GM21515 (cell line): ENCODE measurements around the gene PCDHA8.
"Not testable (repeated sequence)": the region's sequence is repeated elsewhere in the genome, so short reads cannot be mapped to it uniquely, and the experiment has no call there.

Source experiments
- ATAC-seq: cut with Tn5 transposase; IDR thresholded peaks from one replicate; pipeline ENCODE4 v1.9.1; 2021; ENCODE audit not compliant: unreplicated experiment

PCDHA8 gene

DNA sequence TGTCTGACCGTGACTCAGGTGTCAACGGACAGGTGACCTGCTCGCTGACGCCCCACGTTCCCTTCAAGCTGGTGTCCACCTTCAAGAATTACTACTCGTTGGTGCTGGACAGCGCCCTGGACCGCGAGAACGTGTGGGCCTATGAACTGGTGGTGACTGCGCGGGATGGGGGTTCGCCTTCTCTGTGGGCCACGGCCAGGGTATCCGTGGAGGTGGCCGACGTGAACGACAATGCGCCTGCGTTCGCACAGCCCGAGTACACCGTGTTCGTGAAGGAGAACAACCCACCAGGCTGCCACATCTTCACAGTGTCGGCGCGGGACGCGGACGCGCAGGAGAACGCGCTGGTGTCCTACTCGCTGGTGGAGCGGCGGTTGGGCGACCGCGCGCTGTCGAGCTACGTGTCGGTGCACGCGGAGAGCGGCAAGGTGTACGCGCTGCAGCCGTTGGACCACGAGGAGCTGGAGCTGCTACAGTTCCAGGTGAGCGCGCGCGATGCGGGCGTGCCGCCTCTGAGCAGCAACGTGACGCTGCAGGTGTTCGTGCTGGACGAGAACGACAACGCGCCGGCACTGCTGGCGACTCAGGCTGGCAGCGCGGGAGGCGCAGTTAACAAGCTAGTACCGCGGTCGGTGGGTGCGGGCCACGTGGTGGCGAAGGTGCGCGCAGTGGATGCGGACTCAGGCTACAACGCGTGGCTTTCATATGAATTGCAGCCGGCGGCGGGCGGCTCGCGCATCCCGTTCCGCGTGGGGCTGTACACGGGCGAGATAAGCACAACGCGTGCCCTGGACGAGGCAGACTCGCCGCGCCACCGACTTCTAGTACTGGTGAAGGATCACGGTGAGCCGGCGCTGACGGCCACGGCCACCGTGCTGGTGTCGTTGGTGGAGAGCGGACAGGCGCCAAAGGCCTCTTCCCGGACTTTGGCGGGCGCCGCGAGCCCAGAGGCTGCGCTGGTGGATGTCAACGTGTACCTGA lies 29.5 kb downstream of the PCDHA8 start:
- ATAC-seq, result no peak

DNA sequence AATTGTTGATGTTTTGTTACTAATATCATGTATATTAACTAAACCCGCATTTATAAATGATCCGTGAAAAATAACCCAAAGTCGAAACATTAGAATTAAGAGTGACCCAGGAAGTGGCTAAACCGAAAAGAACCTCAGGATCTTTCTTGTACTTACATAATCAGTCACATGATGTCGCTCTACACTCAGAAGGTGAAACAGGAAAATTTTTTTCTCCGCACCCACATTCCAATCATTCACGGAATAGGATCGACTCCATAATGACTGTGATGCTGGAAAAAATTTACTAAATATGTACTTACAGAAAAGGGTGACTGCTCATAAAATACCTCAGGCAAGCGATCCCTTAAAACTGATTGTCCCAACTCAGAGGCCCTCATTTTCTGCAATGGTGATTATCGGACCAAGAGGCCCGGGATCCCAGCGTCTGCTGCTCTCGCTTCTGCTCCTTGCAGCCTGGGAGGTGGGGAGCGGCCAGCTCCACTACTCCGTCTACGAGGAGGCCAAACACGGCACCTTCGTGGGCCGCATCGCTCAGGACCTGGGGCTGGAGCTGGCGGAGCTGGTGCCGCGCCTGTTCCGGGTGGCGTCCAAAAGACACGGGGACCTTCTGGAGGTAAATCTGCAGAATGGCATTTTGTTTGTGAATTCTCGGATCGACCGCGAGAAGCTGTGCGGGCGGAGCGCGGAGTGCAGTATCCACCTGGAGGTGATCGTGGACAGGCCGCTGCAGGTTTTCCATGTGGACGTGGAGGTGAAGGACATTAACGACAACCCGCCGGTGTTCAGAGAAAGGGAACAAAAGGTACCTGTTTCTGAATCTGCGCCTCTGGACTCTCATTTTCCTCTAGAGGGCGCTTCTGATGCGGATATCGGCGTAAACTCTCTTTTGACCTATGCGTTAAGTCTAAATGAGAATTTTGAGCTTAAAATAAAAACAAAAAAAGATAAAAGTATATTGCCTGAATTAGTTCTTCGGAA lies 34.4 kb downstream of the PCDHA8 start, which contains the start of gene PCDHA12:
Gene PCDHA12, plus strand, starts transcription at position 224 of the 981 bp plus-strand sequence. Its CDS starts 165 bp downstream, at position 389.
- no peak for ATAC-seq

DNA sequence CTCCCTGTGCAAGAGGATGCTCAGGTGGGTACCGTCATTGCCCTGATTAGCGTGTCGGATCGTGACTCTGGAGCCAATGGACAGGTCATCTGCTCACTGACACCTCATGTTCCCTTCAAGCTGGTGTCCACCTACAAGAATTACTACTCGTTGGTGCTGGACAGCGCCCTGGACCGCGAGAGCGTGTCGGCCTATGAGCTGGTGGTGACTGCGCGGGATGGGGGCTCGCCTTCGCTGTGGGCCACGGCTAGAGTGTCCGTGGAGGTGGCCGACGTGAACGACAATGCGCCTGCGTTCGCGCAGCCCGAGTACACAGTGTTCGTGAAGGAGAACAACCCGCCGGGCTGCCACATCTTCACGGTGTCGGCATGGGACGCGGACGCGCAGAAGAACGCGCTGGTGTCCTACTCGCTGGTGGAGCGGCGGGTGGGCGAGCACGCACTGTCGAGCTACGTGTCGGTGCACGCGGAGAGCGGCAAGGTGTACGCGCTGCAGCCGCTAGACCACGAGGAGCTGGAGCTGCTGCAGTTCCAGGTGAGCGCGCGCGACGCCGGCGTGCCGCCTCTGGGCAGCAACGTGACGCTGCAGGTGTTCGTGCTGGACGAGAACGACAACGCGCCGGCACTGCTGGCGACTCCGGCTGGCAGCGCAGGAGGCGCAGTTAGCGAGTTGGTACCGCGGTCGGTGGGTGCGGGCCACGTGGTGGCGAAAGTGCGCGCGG lies 35.7 kb downstream of the PCDHA8 start:
- ATAC-seq, result not testable (repeated sequence)

DNA sequence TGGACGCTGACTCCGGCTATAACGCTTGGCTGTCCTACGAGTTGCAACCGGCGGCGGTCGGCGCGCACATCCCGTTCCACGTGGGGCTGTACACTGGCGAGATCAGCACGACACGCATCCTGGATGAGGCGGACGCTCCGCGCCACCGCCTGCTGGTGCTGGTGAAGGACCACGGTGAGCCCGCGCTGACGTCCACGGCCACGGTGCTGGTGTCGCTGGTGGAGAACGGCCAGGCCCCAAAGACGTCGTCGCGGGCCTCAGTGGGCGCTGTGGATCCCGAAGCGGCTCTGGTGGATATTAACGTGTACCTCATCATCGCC lies 36.2 kb downstream of the PCDHA8 start:
- no peak for ATAC-seq

DNA sequence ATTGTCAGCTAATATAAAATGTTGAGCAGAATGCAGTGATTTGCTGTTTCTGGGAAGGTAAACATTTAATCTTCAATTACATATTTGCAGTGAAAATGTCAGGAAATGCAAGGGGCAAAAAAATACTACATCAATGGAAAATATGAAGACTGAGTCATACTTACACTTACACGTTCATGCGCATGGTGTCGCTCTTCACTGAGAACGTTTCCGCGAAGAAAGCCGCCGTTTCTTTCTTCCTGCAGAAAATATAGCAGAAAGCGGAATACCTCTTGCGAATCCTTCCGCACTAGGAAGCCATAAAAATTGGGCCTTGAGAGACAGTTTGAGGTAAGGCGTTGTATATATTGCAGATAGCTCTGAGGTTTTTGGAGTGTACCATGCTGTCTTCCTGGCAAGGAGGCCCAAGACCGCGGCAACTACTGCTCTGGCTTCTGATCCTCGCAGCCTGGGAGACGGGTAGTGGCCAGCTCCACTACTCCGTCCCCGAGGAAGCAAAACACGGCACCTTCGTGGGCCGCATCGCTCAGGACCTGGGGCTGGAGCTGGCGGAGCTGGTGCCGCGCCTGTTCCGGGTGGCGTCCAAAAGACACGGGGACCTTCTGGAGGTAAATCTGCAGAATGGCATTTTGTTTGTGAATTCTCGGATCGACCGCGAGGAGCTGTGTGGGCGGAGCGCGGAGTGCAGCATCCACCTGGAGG lies 41.1 kb downstream of the PCDHA8 start, which contains the start of gene PCDHA13:
Gene PCDHA13, plus strand, starts transcription at position 236 of the 702 bp plus-strand sequence. Its CDS starts 145 bp downstream, at position 381.
- ATAC-seq, result no peak

DNA sequence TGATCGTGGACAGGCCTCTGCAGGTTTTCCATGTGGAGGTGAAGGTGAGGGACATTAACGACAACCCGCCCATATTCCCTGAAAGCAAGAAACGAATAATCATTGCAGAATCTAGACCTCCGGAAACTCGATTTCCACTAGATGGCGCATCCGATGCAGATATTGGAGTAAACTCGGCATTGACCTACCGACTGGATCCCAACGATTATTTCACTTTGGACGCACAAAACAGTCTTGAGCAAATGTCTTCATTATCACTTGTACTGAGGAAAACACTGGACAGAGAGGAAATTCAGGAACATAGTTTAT lies 41.6 kb downstream of the PCDHA8 start:
- no peak for ATAC-seq

DNA sequence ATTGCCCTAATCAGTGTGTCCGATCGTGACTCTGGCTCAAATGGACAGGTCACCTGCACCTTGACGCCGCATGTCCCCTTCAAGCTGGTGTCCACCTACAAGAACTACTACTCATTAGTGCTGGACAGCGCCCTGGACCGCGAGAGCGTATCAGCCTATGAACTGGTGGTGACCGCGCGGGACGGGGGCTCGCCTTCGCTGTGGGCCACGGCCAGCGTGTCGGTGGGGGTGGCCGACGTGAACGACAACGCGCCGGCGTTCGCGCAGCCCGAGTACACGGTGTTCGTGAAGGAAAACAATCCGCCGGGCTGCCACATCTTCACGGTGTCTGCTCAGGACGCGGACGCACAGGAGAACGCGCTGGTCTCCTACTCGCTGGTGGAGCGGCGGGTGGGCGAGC lies 42.4 kb downstream of the PCDHA8 start:
- no peak for ATAC-seq

DNA sequence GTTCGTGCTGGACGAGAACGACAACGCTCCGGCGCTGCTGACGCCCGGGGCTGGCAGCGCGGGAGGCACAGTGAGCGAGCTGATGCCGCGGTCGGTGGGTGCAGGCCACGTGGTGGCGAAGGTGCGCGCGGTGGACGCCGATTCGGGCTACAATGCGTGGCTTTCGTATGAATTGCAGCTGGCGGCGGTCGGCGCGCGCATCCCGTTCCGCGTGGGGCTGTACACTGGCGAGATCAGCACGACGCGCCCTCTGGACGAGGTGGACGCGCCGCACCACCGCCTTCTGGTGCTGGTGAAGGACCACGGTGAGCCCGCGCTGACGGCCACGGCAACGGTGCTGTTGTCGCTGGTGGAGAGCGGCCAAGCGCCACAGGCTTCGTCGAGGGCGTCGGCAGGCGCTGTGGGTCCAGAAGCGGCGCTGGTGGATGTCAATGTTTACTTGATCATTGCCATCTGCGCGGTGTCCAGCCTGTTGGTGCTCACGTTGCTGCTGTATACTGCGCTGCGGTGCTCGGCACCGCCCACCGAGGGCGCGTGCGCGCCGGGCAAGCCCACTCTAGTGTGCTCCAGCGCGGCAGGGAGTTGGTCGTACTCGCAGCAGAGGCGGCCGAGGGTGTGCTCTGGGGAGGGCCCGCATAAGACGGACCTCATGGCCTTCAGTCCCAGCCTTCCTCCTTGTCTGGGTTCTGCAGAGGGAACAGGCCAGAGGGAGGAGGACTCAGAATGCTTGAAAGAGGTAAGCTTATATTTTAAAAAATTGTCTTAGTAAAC lies 43.1 kb downstream of the PCDHA8 start:
- no peak for ATAC-seq
